HepG2 (cell line): ENCODE results near the gene ADSS1. TPM values are rescaled to one million over a fixed set of nuclear protein-coding genes. Genes with fewer than 3 reads are reported as not detected.
A peak's percentile ranks its signal among the peaks of the same experiment; 100 is the strongest.

Experiments used
- ATAC-seq: fragments of 200-7000 bp; cut with Tn5 transposase; 3 replicates; pipeline ENCODE4 v1.9.1; 2020; ENCODE audit warnings: mild to moderate bottlenecking, moderate library complexity
- BruUV-seq: library from RNA; stranded (reverse); fragments of 400-500 nt; replicated peaks from 2 replicates; lab custom pipeline; 2021; lab: Mats Ljungman, UMichigan
- CTCF ChIA-PET: fragments of 300-600 bp; formaldehyde crosslinking; extraction: SDS; loops from one replicate; lab custom pipeline; 2021; ENCODE audit warnings: low total read pairs, inconsistent platforms, low intra/inter-chr PET ratio; lab: Yijun Ruan, JAX
- POLR2A ChIA-PET: fragments of 350-600 bp; sonication (Branson Sonifier 250); formaldehyde crosslinking; loops from one replicate; lab custom pipeline; 2020; ENCODE audit warnings: antibody characterized with exemption, inconsistent platforms; lab: Yijun Ruan, JAX
- DNase-seq: peaks from one replicate; pipeline ENCODE4 v3.0.0-alpha.2; 2015; ENCODE audit warnings: low spot score
- FAIRE-seq: peaks from 3 replicates; lab custom pipeline; 2011; peaks lifted over from hg19 to GRCh38; lab: Jason Lieb, UNC
- H2AFZ ChIP-seq: one replicate; pipeline ENCODE4 v1.6.1; 2011; ENCODE audit warnings: low read length, inconsistent platforms
- H3K27ac ChIP-seq: fragments of 300-600 bp; 3 replicates; pipeline ENCODE4 v1.8.0; 2011; ENCODE audit warnings: mixed run types, mild to moderate bottlenecking, mixed read lengths, low read length, inconsistent platforms; ENCODE audit not compliant: insufficient read depth; ENCODE audit errors: extremely low read length
- H3K27me3 ChIP-seq, 2 experiments: fragments of 200-600 bp in 1 of 2; 2 replicates in 1 of 2; 3 replicates in 1 of 2; pipeline versions ENCODE4 v1.6.0 to v1.8.0; 2011; ENCODE audit warnings: low read length in 2 of 2, mild to moderate bottlenecking in 2 of 2, moderate library complexity in 2 of 2, inconsistent platforms in 1 of 2; ENCODE audit not compliant: insufficient read depth in 2 of 2, control insufficient read depth in 1 of 2
- H3K36me3 ChIP-seq, 2 experiments: fragments of 200-600 bp in 1 of 2; replicated peaks in 1 of 2; 2 replicates in 1 of 2; 3 replicates in 1 of 2; pipeline versions ENCODE4 v1.5.1 to v1.8.0; 2011; ENCODE audit warnings: low read length in 2 of 2, inconsistent platforms in 1 of 2; ENCODE audit not compliant: insufficient read depth in 2 of 2, control insufficient read depth in 1 of 2
- H3K4me1 ChIP-seq: 2 replicates; pipeline ENCODE4 v1.5.1; 2012; ENCODE audit warnings: low read length, inconsistent platforms; ENCODE audit not compliant: insufficient read depth
- H3K4me2 ChIP-seq: 2 replicates; pipeline ENCODE4 v1.6.0; 2011; ENCODE audit warnings: low read depth, low read length, inconsistent platforms
- H3K4me3 ChIP-seq, 3 experiments: fragments of 200-600 bp in 1 of 3; sonication (generic), shearing (Covaris generic) in 1 of 3; replicated peaks in 1 of 3; 2 replicates each; pipeline ENCODE4 v1.5.1; 2011 to 2016; ENCODE audit warnings: low read length in 3 of 3, inconsistent platforms in 2 of 3, low read depth in 2 of 3, mild to moderate bottlenecking in 2 of 3, control low read depth in 1 of 3, mixed read lengths in 1 of 3; ENCODE audit not compliant: insufficient read depth in 1 of 3
- H3K79me2 ChIP-seq: one replicate; pipeline ENCODE4 v1.6.1; 2011; ENCODE audit warnings: low read length, inconsistent platforms; ENCODE audit not compliant: insufficient read depth
- H3K9ac ChIP-seq: 2 replicates; pipeline ENCODE4 v1.6.0; 2011; ENCODE audit warnings: mild to moderate bottlenecking, low read depth, low read length, inconsistent platforms; ENCODE audit not compliant: insufficient read depth
- H3K9me3 ChIP-seq: 2 replicates; pipeline ENCODE4 v1.5.1; 2012; ENCODE audit warnings: mild to moderate bottlenecking, low read length
- H4K20me1 ChIP-seq: 2 replicates; pipeline ENCODE4 v1.6.0; 2011; ENCODE audit warnings: inconsistent platforms, mild to moderate bottlenecking, low read length, moderate library complexity; ENCODE audit not compliant: insufficient read depth
- AGO1 ChIP-seq: fragments of 200-400 bp; formaldehyde crosslinking; IDR thresholded peaks from 2 replicates; pipeline ENCODE4 v1.6.1; 2017; ENCODE audit warnings: mild to moderate bottlenecking, low read depth, low read length, moderate library complexity; ENCODE audit not compliant: poor library complexity, severe bottlenecking
- ATF1 ChIP-seq: IDR thresholded peaks from 2 replicates; pipeline ENCODE4 v1.6.1; 2016; ENCODE audit warnings: mild to moderate bottlenecking, control low read depth
- MTA1 ChIP-seq: sonication (generic); formaldehyde crosslinking; IDR thresholded peaks from 2 replicates; pipeline ENCODE4 v1.4.0; 2020; ENCODE audit warnings: missing genetic modification reagents, mild to moderate bottlenecking, borderline replicate concordance
- WGBS: methylation state at CpG from one replicate; pipeline ENCODE4 v1.1.6; 2017; ENCODE audit warnings: low lambda C conversion rate; 5-methylcytosine and 5-hydroxymethylcytosine counted together
- in situ Hi-C: cut with HindIII; loops from 2 replicates; pipeline ENCODE4 v1.10.0; 2017; ENCODE audit warnings: low pct_unique_long_range_greater_than_20kb; ENCODE audit not compliant: extremely low pct_ligation_motif_present
- intact Hi-C: fragments of 100-400 bp; cut with micrococcal nuclease; formaldehyde crosslinking; loops from one replicate; pipeline ENCODE4 v1.10.0; 2022; ENCODE audit not compliant: unreplicated experiment
- polyA plus RNA-seq, 8 experiments: library from polyadenylated mRNA; depleted of rRNA in 3 of 8; stranded (reverse) in 7 of 8; unstranded in 1 of 8; fragments of >200 nt; fragmentation: Illumina TruSeq in 4 of 8; extraction: Trizol in 4 of 8; gene quantifications; 2 replicates each; pipeline versions ENCODE4 v1.2.1 to v1.2.3, GENCODE V29; 2011 to 2016; ENCODE audit warnings: low read depth in 4 of 8, missing spikeins in 1 of 8, mixed read lengths in 1 of 8; ENCODE audit not compliant: insufficient read depth in 1 of 8
- total RNA-seq, 5 experiments: library from RNA; depleted of rRNA; stranded (reverse); fragments of >200 nt; fragmentation: Illumina TruSeq; extraction: Trizol; gene quantifications; 2 replicates each; pipeline ENCODE4 v1.2.3, GENCODE V29; 2016; ENCODE audit warnings: low read depth in 1 of 5
- TF ChIP-seq, protein P1 (sequence below): sonication (generic); formaldehyde crosslinking; IDR thresholded peaks from 2 replicates; pipeline ENCODE4 v1.5.1; 2020; ENCODE audit warnings: mild to moderate bottlenecking, missing genetic modification reagents, borderline replicate concordance

The ADSS1 gene
- total and polyA plus RNA-seq, 2 of the 13 experiments (the other 11 are each of a cell fraction or from before 2014, with no cell fraction given) = 1.0 to 36.7 TPM

DNA sequence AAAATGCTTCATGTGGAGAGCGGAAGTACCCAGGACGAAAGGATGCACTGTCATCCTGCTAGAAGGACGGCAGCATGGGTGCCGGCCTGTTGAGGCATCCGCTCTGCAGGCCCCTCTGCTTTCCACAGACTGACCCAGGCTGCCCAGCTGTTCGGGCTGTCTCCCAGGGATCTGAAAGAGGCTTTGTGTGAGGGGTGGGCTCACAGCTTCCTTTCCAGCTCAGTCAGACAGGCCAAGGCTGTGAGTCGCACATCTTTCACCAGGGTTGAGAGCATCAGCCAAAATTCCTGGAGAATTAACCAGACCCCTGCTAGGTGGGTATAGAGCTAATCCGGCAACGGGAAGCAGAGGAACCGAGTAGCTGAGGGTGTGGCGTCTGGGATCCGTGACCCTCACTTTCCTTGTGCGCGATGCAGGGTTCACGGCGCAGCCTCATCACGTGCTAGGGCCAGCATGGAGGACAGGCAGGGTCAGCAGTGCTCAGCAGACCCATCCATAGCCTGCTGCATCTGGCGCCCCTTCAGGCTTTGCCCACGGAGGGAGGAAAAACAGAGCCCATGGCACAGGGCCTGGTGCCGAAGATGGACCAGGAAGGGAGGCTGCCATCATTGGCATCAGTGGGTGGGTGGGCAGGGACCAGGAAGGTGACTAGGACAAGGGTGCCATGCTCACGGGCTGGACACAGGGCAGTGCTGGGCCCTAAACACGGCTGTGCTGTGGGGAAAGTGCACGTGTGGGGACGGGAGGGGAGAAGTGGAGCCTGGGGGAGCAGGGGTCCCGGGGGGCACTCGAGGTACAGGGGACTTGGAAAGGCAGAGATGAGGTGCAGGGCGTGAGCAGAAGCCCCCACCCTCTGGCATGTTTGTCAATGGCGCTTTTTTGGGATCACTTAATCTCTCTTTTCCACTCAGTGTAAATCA is 19.7 kb downstream of the ADSS1 start:
- in situ Hi-C loops = no loop called here
- Histone ChIP-seq H3K79me2 (no peaks in the 10 kb centered on the region), H3K27ac (no peak overlapping the region), H3K36me3 (no peaks in the 10 kb centered on the region; a peak in 2 of 5 replicates), H3K4me3 (no peak overlapping the region), H3K27me3 (no peaks in the 10 kb centered on the region), H3K9me3 (no peaks in the 10 kb centered on the region), H3K4me2 (no peak overlapping the region), H3K4me1 (peaks cover 45% of the 10 kb centered on the region), H2AFZ (no peak overlapping the region), H3K9ac (no peak overlapping the region), H4K20me1 (no peaks in the 10 kb centered on the region)
- POLR2A ChIA-PET = no interaction called here
- 83% methylated on average over 24 of the region's 28 CpGs for WGBS
- BruUV-seq = no TSS peak
- ATAC-seq = no peak
- no peak for FAIRE-seq
- CTCF ChIA-PET = no interaction called here
- no peak for DNase-seq
- peak; percentile 11 for TF ChIP-seq AGO1
- no peak for TF ChIP-seq MTA1
- intact Hi-C loops = no loop called here

DNA sequence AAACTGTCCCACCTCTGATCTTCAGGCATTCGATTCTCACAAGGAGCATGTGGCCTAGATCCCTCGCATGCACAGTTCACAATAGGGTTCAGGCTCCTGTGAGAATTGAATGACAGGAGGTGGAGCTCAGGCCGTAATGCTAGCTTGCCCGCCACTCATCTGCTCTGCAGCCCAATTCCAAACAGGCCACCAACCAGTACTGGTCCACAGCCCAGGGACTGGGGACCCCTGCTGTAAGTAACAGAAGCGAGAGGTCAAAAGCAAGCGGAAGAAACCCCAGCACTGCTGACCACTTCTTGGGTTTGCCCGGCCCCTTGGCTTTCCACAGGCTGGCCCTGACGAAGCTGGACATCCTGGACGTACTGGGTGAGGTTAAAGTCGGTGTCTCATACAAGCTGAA is 20.5 kb downstream of the ADSS1 start:
- WGBS = 92% methylated on average over 9 of the region's 10 CpGs
- no peaks in the 10 kb centered on the region for H3K9me3 ChIP-seq
- no TSS peak for BruUV-seq
- no peak overlapping the region for H3K27ac ChIP-seq
- no peak overlapping the region for H3K4me3 ChIP-seq
- peaks cover 53% of the 10 kb centered on the region for H3K4me1 ChIP-seq
- H2AFZ ChIP-seq = no peak overlapping the region
- ATAC-seq = no peak
- FAIRE-seq = no peak
- no peak overlapping the region for H3K4me2 ChIP-seq
- H3K79me2 ChIP-seq = no peaks in the 10 kb centered on the region
- in situ Hi-C loops = no loop called here
- no peaks in the 10 kb centered on the region for H4K20me1 ChIP-seq
- ChIA-PET CTCF (no interaction called here), POLR2A (interaction anchor here (0.6 to 1.4 kb wide), 2 partner anchors 22 to 120 kb away, joined by 3 read pairs; no protein-coding TSS in a partner anchor)
- DNase-seq = no peak
- intact Hi-C loops = no loop called here
- no peaks in the 10 kb centered on the region for H3K27me3 ChIP-seq
- TF ChIP-seq, protein P1, sequence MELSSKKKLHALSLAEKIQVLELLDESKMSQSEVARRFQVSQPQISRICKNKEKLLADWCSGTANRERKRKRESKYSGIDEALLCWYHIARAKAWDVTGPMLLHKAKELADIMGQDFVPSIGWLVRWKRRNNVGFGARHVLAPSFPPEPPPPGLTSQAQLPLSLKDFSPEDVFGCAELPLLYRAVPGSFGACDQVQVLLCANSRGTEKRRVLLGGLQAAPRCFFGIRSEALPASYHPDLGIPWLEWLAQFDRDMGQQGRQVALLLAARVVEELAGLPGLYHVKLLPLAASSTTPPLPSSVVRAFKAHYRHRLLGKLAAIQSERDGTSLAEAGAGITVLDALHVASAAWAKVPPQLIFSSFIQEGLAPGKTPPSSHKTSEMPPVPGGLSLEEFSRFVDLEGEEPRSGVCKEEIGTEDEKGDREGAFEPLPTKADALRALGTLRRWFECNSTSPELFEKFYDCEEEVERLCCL (CRISPR knock-in tag) = no peak
- no peak for TF ChIP-seq ATF1 (CRISPR knock-in tag)
- no peak overlapping the region for H3K9ac ChIP-seq
- no peaks in the 10 kb centered on the region; a peak in 2 of 5 replicates for H3K36me3 ChIP-seq
